ENCODE measurements around the gene AGFG2. TPM values are rescaled to one million over a fixed set of nuclear protein-coding genes. Genes with fewer than 3 reads are reported as not detected.
"Not testable (repeated sequence)": the region's sequence is repeated elsewhere in the genome, so short reads cannot be mapped to it uniquely, and the experiment has no call there.

Gene AGFG2
- polyA plus RNA-seq, 2 of the 4 experiments (the other 2 are of a cell fraction), result 16.0 to 31.8 TPM

GRCh38 chr7:100547872-100548271 is 8.9 kb downstream of the AGFG2 start:
- no peak for FAIRE-seq
- Histone ChIP-seq H3K9me3 (no peaks in the 10 kb centered on the region), H3K4me1 (peaks cover 60% of the 10 kb centered on the region), H3K4me3 (no peak overlapping the region), H3K4me2 (peak overlapping the region; percentile 98), H3K27ac (peak overlapping the region; percentile 94 to 100)
- ChIA-PET POLR2A (interaction anchor here (1.0 kb wide), 1 partner anchor 327 kb away, joined by 3 read pairs; the partner anchor contains the start of gene SRRT), CTCF (interaction anchor here (1.2 to 19.2 kb wide), 4 partner anchors 12 to 78 kb away, joined by 3 to 316 read pairs (median 14); no protein-coding TSS in a partner anchor)
- ATAC-seq, result no peak
- TF ChIP-seq ATOH8 (CRISPR knock-in tag; IDR thresholded peaks at IDR 0.05; ENCODE audit: low read depth), result no peak
- no peak for TF ChIP-seq HOXB13 (CRISPR knock-in tag; IDR thresholded peaks at IDR 0.05; ENCODE audit: low read depth)
- no peak for TF ChIP-seq PHF8 (IDR thresholded peaks at IDR 0.05; ENCODE audit: borderline replicate concordance, low read depth)
- TF ChIP-seq TP53 (CRISPR knock-in tag; IDR thresholded peaks at IDR 0.05), result no peak
- no peak for TF ChIP-seq ZNF302 (CRISPR knock-in tag; IDR thresholded peaks at IDR 0.05)
- TF ChIP-seq SMC3 (IDR thresholded peaks at IDR 0.05), result no peak
- 89% methylated on average over 2 of the region's 2 CpGs for WGBS (ENCODE audit: missing lambda C conversion rate)
- DNase-seq (ENCODE audit: low read depth in 1 of 2, low spot score in 1 of 2), result no peak

GRCh38 chr7:100548446-100548845 is 9.4 kb downstream of the AGFG2 start:
- DNase-seq (ENCODE audit: low read depth in 1 of 2, low spot score in 1 of 2); H3K4me3 ChIP-seq; POLR2A ChIA-PET; FAIRE-seq; H3K9me3 ChIP-seq; ATAC-seq: not testable (repeated sequence)
- H3K4me1 ChIP-seq, result peaks cover 55% of the 10 kb centered on the region
- CTCF ChIA-PET, result interaction anchor here (0.9 to 19.2 kb wide), 9 partner anchors 12 to 304 kb away, joined by 3 to 316 read pairs (median 4); partner anchors contain the start of genes NYAP1 and SLC12A9
- H3K27ac ChIP-seq, result peak overlapping the region; percentile 94 to 100
- 78% methylated on average over 5 of the region's 5 CpGs for WGBS (ENCODE audit: missing lambda C conversion rate)
- peak overlapping the region; percentile 98 for H3K4me2 ChIP-seq

- no peak overlapping the region for H3K4me2 ChIP-seq
- H3K27ac ChIP-seq, result no peak overlapping the region
- H3K4me3 ChIP-seq, result no peak overlapping the region
- ATAC-seq (no peak), DNase-seq (ENCODE audit: low read depth in 1 of 2, low spot score in 1 of 2) (no peak), FAIRE-seq (no peak)
- peaks cover 19% of the 10 kb centered on the region for H3K4me1 ChIP-seq
- WGBS (ENCODE audit: missing lambda C conversion rate), result 88% methylated on average over 2 of the region's 2 CpGs
- TF ChIP-seq HOXB13 (CRISPR knock-in tag; IDR thresholded peaks at IDR 0.05; ENCODE audit: low read depth) (no peak), ELK1 (IDR thresholded peaks at IDR 0.05; ENCODE audit: low read depth, low read length) (no peak), ZC3H11A (IDR thresholded peaks at IDR 0.05) (no peak), EP300 (IDR thresholded peaks at IDR 0.05) (no peak), MAFK (IDR thresholded peaks at IDR 0.05; ENCODE audit: partially characterized antibody) (no peak), GATA3 (IDR thresholded peaks at IDR 0.05; ENCODE audit: borderline replicate concordance) (no peak), JUN (IDR thresholded peaks at IDR 0.05) (no peak), E2F6 (IDR thresholded peaks at IDR 0.05; ENCODE audit: borderline replicate concordance, low read depth) (no peak), FOSL2 (IDR thresholded peaks at IDR 0.05) (no peak), FOSL2 (CRISPR knock-in tag; IDR thresholded peaks at IDR 0.05) (no peak), RARB (CRISPR knock-in tag; IDR thresholded peaks at IDR 0.05) (no peak), RFX5 (IDR thresholded peaks at IDR 0.05) (no peak), TP53 (CRISPR knock-in tag; IDR thresholded peaks at IDR 0.05) (no peak), POLR2A (IDR thresholded peaks at IDR 0.05; ENCODE audit: low read length) (no peak), EHF (CRISPR knock-in tag; IDR thresholded peaks at IDR 0.05) (no peak)
- no peaks in the 10 kb centered on the region for H3K9me3 ChIP-seq
- CTCF ChIA-PET, result interaction anchor here (0.5 to 19.2 kb wide), 5 partner anchors 8 to 84 kb away, joined by 4 to 316 read pairs (median 8); no protein-coding TSS in a partner anchor
- POLR2A ChIA-PET, result no interaction called here
Observed at GRCh38 chr7:100552532-100552931, 13.5 kb downstream of the AGFG2 start.

- ATAC-seq, result no peak
- Histone ChIP-seq H3K4me2 (no peak overlapping the region), H3K4me1 (peaks cover 14% of the 10 kb centered on the region), H3K9me3 (no peaks in the 10 kb centered on the region), H3K27ac (no peak overlapping the region), H3K4me3 (no peak overlapping the region)
- ChIA-PET CTCF (interaction anchor here (0.5 to 19.2 kb wide), 7 partner anchors 7 to 86 kb away, joined by 3 to 316 read pairs (median 5); no protein-coding TSS in a partner anchor), POLR2A (no interaction called here)
- DNase-seq (ENCODE audit: low read depth in 1 of 2, low spot score in 1 of 2), result no peak
- TF ChIP-seq HES2 (IDR thresholded peaks at IDR 0.05), result no peak
- no peak for FAIRE-seq
- 88% methylated on average over 3 of the region's 3 CpGs for WGBS (ENCODE audit: missing lambda C conversion rate)
Observed at GRCh38 chr7:100553032-100553431, 14.0 kb downstream of the AGFG2 start.
